SK-N-SH treated with all-trans-retinoic acid at 6 μM for 48 hours (cell line): ENCODE results near the gene CHN1.

Source experiments
- BACH2 ChIP-seq: fragments of 250-450 bp; sonication (Bioruptor Pico); IDR thresholded peaks from 2 replicates; pipeline ENCODE4 v1.9.0; 2021; ENCODE audit warnings: mild to moderate bottlenecking, borderline replicate concordance
- CREB5 ChIP-seq: fragments of 250-450 bp; sonication (Bioruptor Pico); IDR thresholded peaks from 2 replicates; pipeline ENCODE4 v1.5.1; 2020; ENCODE audit warnings: low read depth, mild to moderate bottlenecking, moderate library complexity
- CSDC2 ChIP-seq: fragments of 250-450 bp; sonication (Bioruptor Pico); IDR thresholded peaks from 2 replicates; pipeline ENCODE4 v1.5.0; 2020; ENCODE audit warnings: mild to moderate bottlenecking, moderate library complexity
- CSRNP3 ChIP-seq: fragments of 250-450 bp; sonication (Bioruptor Pico); IDR thresholded peaks from 2 replicates; pipeline ENCODE4 v1.5.1; 2021; ENCODE audit warnings: mild to moderate bottlenecking, moderate library complexity
- ESRRG ChIP-seq: fragments of 250-450 bp; sonication (Bioruptor Pico); IDR thresholded peaks from 2 replicates; pipeline ENCODE4 v1.6.1; 2021; ENCODE audit warnings: mild to moderate bottlenecking
- GLIS3 ChIP-seq: fragments of 250-450 bp; sonication (Bioruptor Pico); IDR thresholded peaks from 2 replicates; pipeline ENCODE4 v1.5.0; 2020; ENCODE audit warnings: mild to moderate bottlenecking, moderate library complexity
- PATZ1 ChIP-seq: fragments of 250-450 bp; sonication (Bioruptor Pico); IDR thresholded peaks from 2 replicates; pipeline ENCODE4 v1.8.0; 2020; ENCODE audit warnings: mild to moderate bottlenecking, moderate library complexity, borderline replicate concordance
- POU6F1 ChIP-seq: fragments of 250-450 bp; sonication (Bioruptor Pico); IDR thresholded peaks from 2 replicates; pipeline ENCODE4 v1.8.0; 2021; ENCODE audit warnings: low read depth, mild to moderate bottlenecking, moderate library complexity, borderline replicate concordance
- RARB ChIP-seq: fragments of 250-450 bp; sonication (Bioruptor Pico); IDR thresholded peaks from 2 replicates; pipeline ENCODE4 v1.8.0; 2021; ENCODE audit warnings: mild to moderate bottlenecking, moderate library complexity
- TSHZ2 ChIP-seq: fragments of 250-450 bp; sonication (Bioruptor Pico); IDR thresholded peaks from 2 replicates; pipeline ENCODE4 v1.5.0; 2020; ENCODE audit warnings: mild to moderate bottlenecking, moderate library complexity
- ZC3H10 ChIP-seq: fragments of 250-450 bp; sonication (Bioruptor Pico); IDR thresholded peaks from 2 replicates; pipeline ENCODE4 v1.5.1; 2021; ENCODE audit warnings: mild to moderate bottlenecking, moderate library complexity
- ZFP3 ChIP-seq: fragments of 250-450 bp; sonication (Bioruptor Pico); IDR thresholded peaks from 2 replicates; pipeline ENCODE4 v1.5.0; 2020; ENCODE audit warnings: mild to moderate bottlenecking, moderate library complexity
- ZFP30 ChIP-seq: fragments of 450-650 bp; formaldehyde crosslinking; IDR thresholded peaks from 2 replicates; pipeline ENCODE4 v1.5.0; 2022; ENCODE audit warnings: mild to moderate bottlenecking, moderate library complexity
- ZNF8 ChIP-seq: fragments of 450-650 bp; formaldehyde crosslinking; IDR thresholded peaks from 2 replicates; pipeline ENCODE4 v1.5.0; 2020; ENCODE audit warnings: mild to moderate bottlenecking, moderate library complexity

- TF ChIP-seq PATZ1 (CRISPR knock-in tag), result no peak
- no peak for TF ChIP-seq ZNF8 (CRISPR knock-in tag)
- TF ChIP-seq ZFP3 (CRISPR knock-in tag), result no peak
- no peak for TF ChIP-seq POU6F1 (CRISPR knock-in tag)
- TF ChIP-seq CSDC2 (CRISPR knock-in tag), result no peak
- no peak for TF ChIP-seq BACH2
- TF ChIP-seq CREB5 (CRISPR knock-in tag), result no peak
- TF ChIP-seq GLIS3 (CRISPR knock-in tag), result no peak
- no peak for TF ChIP-seq TSHZ2 (CRISPR knock-in tag)
- no peak for TF ChIP-seq ESRRG (CRISPR knock-in tag)
- TF ChIP-seq ZC3H10, result no peak
- TF ChIP-seq CSRNP3, result no peak
- no peak for TF ChIP-seq ZFP30
- no peak for TF ChIP-seq RARB (CRISPR knock-in tag)
Measured at GRCh38 chr2:175008009-175008408, 2.8 kb upstream of the CHN1 start.
